Limb (tissue), 2 donors: Measurements from ENCODE around the gene CHRM2.

ENCODE experiments used
- DNase-seq, 2 donors: peaks; one replicate each; pipeline ENCODE4 v3.0.0-alpha.2; 2016; ENCODE audit errors: extremely low spot score in 2 of 2

CHRM2 gene

GRCh38 chr7:136956671-136957070 is 88.2 kb downstream of the CHRM2 start:
- no peak for DNase-seq

- no peak for DNase-seq
Observed at GRCh38 chr7:136957391-136957790, 88.9 kb downstream of the CHRM2 start.

GRCh38 chr7:136958016-136958415 is 89.6 kb downstream of the CHRM2 start:
- DNase-seq = no peak

GRCh38 chr7:136964347-136964746 is 95.9 kb downstream of the CHRM2 start:
- DNase-seq = peak in 1 of 2 donors; percentile 51

- no peak for DNase-seq
Observed at GRCh38 chr7:136966825-136967224, 98.4 kb downstream of the CHRM2 start.

- no peak for DNase-seq
Observed at GRCh38 chr7:136969761-136970160, 101.3 kb downstream of the CHRM2 start.

GRCh38 chr7:136971776-136972175 is 103.3 kb downstream of the CHRM2 start:
- DNase-seq = no peak

GRCh38 chr7:136976504-136977251 is 108.2 kb downstream of the CHRM2 start:
- peak in 1 of 2 donors; percentile 18 for DNase-seq

- DNase-seq = no peak
Observed at GRCh38 chr7:136993377-136993776, 124.9 kb downstream of the CHRM2 start.

- DNase-seq = no peak
Observed at GRCh38 chr7:136997735-136998134, 129.3 kb downstream of the CHRM2 start.

GRCh38 chr7:136998495-136998894 is 130.0 kb downstream of the CHRM2 start:
- no peak for DNase-seq

- no peak for DNase-seq
Observed at GRCh38 chr7:137000621-137001020, 132.2 kb downstream of the CHRM2 start.

GRCh38 chr7:137001041-137001440 is 132.6 kb downstream of the CHRM2 start:
- no peak for DNase-seq

GRCh38 chr7:137001478-137001877 is 133.0 kb downstream of the CHRM2 start:
- DNase-seq = no peak

GRCh38 chr7:137003086-137003485 is 134.6 kb downstream of the CHRM2 start:
- DNase-seq = no peak

GRCh38 chr7:137003566-137003965 is 135.1 kb downstream of the CHRM2 start:
- no peak for DNase-seq

GRCh38 chr7:137005873-137006272 is 137.4 kb downstream of the CHRM2 start:
- DNase-seq = no peak

- DNase-seq = no peak
Observed at GRCh38 chr7:137006293-137006692, 137.8 kb downstream of the CHRM2 start.

- DNase-seq = no peak
Observed at GRCh38 chr7:137007001-137007694, 138.7 kb downstream of the CHRM2 start.

- no peak for DNase-seq
Observed at GRCh38 chr7:137009404-137009803, 141.0 kb downstream of the CHRM2 start.

- DNase-seq = no peak
Observed at GRCh38 chr7:137015015-137015414, 146.6 kb downstream of the CHRM2 start.

GRCh38 chr7:137017221-137017620 is 148.8 kb downstream of the CHRM2 start:
- no peak for DNase-seq

GRCh38 chr7:137018468-137018867 is 150.0 kb downstream of the CHRM2 start:
- no peak for DNase-seq
